A549 treated with dexamethasone at 1 μM for 4 hours (cell line): Measurements from ENCODE around the gene GGT5. TPM values are rescaled to one million over a fixed set of nuclear protein-coding genes. Genes with fewer than 3 reads are reported as not detected.

ENCODE experiments used
- total RNA-seq: library from RNA; stranded (reverse); fragments of 200-300 nt; extraction: Qiagen RNA extraction; gene quantifications from 5 replicates; pipeline ENCODE4 v1.2.3, GENCODE V29; 2022

The GGT5 gene, protein sequence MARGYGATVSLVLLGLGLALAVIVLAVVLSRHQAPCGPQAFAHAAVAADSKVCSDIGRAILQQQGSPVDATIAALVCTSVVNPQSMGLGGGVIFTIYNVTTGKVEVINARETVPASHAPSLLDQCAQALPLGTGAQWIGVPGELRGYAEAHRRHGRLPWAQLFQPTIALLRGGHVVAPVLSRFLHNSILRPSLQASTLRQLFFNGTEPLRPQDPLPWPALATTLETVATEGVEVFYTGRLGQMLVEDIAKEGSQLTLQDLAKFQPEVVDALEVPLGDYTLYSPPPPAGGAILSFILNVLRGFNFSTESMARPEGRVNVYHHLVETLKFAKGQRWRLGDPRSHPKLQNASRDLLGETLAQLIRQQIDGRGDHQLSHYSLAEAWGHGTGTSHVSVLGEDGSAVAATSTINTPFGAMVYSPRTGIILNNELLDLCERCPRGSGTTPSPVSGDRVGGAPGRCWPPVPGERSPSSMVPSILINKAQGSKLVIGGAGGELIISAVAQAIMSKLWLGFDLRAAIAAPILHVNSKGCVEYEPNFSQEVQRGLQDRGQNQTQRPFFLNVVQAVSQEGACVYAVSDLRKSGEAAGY
- total RNA-seq: 3.5 to 5.3 TPM (median 4.4 TPM) in 5 replicates

DNA sequence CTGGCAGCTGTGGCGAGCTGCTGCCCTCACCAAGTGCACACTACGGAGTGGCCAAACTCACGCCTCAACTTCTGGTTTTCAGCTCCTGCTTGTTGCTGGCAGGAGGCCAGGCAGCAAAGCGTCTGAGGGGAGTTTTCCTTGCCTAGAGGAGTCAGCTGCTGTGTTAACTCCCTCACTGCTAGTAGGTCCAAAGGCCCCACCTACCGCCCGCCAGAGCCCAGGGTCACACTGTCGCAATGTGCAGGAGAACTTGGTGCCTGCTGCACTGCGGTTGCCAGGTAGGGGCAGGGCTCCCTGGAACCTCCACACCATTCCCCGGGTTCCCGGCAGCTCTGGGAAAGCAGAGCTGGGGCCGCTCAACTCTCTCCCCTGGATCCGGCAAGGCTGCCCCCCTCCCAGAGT, at the start of gene GGT5:
Gene GGT5, minus strand, starts transcription at position 53 of the 402 bp plus-strand sequence. CDS start 357 bp downstream, outside the sequence.

DNA sequence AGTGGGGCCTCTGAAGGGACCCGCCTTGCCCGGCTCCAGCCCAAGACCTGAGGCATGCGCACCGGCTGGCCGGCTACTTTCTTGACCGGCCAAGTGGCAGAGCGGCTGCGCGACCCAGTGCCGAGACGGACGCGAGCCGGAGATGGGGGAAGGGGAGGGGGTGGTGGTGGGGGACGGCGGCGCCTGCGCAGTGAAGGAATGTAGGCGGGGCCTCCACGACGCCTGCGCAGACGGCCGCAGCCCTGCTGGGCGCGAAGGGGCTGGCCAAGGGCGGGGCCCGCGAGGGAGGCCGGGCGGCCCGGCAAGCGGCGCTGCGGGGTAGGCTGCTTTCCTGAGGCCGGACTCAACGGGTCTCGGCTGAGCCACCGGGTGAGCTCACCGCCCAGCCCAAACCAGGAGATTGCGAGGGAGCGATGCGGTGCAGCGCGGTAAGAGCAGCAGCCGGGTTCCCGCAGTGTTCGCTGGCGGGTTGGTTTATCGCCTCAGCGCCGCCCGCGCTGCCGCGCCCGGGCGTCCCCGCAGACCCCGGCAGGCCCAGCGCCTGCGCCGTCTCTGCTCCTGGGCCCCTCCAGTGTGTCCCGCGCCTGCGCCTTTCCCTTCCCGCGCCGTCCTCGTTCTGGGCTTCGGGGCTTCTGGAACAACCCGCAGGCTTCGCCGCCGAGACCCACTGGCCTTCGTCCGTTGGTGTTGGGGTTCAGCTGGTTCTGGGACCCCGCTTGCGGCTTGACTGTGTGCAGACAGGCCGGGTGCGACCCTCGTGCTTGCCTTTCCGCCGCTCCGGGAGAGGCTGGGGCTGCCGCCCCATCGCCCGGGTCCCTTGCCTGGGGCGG, 25.9 kb upstream of the GGT5 start, which contains the start of gene SPECC1L:
Gene SPECC1L, plus strand, starts transcription at position 276 of the 830 bp plus-strand sequence. CDS start 31,401 bp downstream, outside the sequence.

DNA sequence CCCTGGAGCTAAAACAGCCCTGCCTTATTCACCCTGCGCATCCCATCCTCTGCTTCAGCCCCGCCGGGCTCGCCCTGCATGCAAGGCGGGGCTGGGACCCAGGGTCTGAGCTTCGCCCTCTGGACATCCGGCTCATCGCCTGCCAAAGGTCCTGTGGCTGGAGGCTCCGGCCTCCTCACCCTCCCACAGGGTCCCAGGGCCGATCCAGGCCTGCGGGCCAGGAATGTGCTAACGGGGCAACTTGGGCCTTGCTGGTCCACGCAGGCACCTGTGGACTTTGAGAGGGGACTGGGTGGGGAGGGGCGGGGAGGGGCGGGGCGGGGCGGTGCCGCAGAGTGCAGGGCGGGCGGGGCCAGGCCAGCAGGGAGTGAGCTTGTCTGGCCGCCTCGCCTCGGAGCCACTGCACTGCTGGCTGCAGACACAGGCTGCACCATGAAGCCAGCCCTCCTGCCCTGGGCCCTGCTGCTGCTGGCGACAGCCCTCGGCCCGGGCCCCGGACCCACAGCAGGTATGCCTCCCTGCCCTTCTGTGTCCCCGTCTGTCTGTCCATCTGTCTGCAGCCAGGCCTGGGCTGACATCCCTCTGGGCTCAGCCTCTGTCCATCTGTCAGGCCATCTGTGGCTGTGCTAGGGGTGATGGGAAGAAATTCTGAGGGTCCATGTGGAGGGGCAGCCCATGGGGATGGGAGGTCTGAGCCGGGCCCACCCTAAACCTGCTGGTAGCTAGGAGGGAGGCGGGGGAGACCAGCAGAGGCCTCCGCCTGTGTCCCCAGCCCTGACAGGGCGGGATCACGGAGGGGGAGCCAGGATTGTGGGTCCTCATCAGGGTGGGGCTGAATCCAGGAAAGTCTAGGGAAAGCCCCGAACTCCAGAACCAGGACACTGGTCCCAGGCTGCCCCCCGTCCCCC, 63.5 kb downstream of the GGT5 start, which contains the start of gene SUSD2:
Gene SUSD2, plus strand, starts transcription at position 400 of the 908 bp plus-strand sequence. Its CDS starts 33 bp downstream, at position 433.

Other genes starting within 250 kb of the GGT5 start
- gene GSTT4, start 239.6 kb downstream of the GGT5 start, total RNA-seq: not detected in 5 replicates
- 20.6 to 38.7 TPM (median 35.5 TPM) in 5 replicates for gene CABIN1, start 233.8 kb downstream of the GGT5 start, total RNA-seq
- 54.7 to 85.3 TPM (median 83.8 TPM) in 5 replicates for gene SUSD2, start 63.6 kb downstream of the GGT5 start, total RNA-seq
- gene SPECC1L, start 25.7 kb upstream of the GGT5 start, total RNA-seq: 14.0 to 19.1 TPM (median 17.6 TPM) in 5 replicates
- gene ADORA2A, start 182.5 kb upstream of the GGT5 start, total RNA-seq: 0.71 to 1.2 TPM (median 0.80 TPM) in 5 replicates